Stimulated activated CD4-positive, alpha-beta T cell treated with anti-CD3 and anti-CD28 coated beads, Interleukin-2, amount 100 ng/mL, for 48 hours (primary cell): ENCODE data around the gene HDLBP.
"Not testable (repeated sequence)": the region's sequence is repeated elsewhere in the genome, so short reads cannot be mapped to it uniquely, and the experiment has no call there.

Source experiments
- DNase-seq, 2 donors: peaks; one replicate each; pipeline ENCODE4 v3.0.0-alpha.2; 2020

The HDLBP gene

GRCh38 chr2:241208058-241208457 is 107.4 kb downstream of the HDLBP start:
- DNase-seq = no peak

DNA sequence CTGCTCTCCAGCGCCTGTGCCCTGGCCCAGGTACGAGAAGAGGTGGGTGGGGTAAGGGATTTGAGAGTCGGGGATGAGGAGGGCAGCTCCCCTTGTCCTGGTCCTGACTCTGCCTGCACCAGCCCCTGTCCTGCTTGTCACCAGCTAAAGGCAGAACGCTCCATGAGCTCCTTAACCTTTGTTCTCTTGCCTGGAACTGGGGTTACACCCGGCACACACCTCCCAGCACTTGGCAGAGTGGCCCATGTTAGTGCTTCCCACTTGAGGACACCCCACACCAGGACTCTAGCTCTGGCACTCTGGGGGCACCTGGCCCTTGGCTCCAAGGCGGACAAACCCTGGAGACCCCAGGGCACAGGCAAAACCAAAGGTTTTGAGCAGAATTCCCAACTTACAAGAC is 107.8 kb downstream of the HDLBP start:
- no peak for DNase-seq

- DNase-seq = no peak
These were observed 108.3 kb downstream of the HDLBP start for GRCh38 chr2:241207151-241207550.

- no peak for DNase-seq
These were observed 110.4 kb downstream of the HDLBP start for GRCh38 chr2:241205086-241205485.

GRCh38 chr2:241204490-241204889 is 111.0 kb downstream of the HDLBP start:
- no peak for DNase-seq

DNA sequence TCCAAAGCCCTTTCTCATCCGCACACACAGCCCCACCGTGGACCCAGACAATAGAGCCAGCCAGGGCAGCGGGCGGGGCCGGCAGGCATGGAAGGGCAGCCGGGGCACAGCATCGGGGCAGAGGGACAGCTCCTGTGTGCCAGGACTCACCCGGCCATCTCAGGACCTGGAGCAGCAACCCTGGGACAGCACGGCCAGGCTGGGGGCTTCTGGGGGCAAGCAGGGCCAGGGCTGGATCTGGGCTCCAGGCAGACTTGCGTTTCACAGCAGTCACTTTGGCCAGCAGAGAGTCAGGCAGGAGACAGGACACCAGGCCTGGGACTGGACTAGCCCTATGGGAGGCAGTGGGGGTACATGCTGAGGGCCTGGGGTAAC is 111.5 kb downstream of the HDLBP start:
- no peak for DNase-seq

DNA sequence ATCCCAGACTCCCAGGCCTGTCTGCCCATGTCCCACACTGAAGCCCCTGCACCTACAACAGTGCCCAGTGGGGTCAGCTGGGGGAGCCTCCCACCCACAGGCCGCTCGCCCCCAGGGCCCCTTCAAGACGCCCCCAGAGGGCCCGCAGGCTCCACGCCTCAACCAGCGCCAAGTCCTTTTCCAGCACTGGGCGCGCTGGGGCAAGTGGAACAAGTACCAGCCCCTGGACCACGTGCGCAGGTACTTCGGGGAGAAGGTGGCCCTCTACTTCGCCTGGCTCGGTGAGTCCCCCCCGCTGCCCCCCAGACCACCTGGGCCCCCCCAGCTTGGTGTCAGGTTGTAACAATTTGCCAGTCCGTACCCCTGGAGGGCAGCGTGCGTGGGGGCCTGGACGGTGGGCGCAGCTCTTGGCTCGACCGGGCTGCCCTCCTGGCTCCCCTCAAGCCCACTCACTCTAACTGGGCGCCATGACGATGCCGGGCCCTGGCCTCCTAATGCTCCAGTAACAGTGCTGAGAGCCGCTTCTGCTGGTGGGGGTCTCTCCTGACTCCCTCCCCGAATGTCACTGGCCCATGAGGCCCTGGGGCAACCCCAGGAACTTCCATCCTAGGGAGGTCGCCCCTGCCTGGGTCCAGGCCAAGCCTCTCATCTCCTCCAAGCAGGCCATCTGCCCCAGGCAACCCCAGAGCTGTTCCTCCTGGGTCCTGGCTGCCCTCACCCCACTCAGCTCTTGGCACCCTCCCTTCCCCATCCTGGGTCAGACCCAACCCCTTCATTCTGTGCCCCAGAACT is 112.1 kb downstream of the HDLBP start:
- no peak for DNase-seq

DNA sequence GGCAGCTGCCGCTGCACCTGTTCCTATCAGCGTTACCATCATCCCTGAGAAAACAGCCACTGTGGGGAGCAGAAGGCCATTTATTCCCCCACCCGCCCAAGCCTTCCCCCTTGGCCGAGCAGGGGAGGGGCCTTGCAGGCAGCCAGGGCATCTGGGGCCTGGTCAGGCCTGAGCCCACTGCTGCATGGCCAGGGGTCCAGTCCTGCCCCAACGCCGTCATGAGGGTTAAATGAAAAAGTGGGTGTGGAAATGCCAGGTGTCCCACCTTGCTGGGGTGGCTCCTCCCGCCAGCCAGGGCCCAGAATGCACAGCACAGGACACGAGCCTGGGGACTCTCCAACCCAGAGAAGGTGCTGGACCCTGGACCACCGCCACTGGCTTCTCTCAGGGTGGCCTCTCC is 112.8 kb downstream of the HDLBP start:
- DNase-seq = no peak

- DNase-seq = no peak
These were observed 113.2 kb downstream of the HDLBP start for GRCh38 chr2:241202268-241202585.

GRCh38 chr2:241201445-241202267 is 113.8 kb downstream of the HDLBP start:
- DNase-seq = no peak

- no peak for DNase-seq
These were observed 114.6 kb downstream of the HDLBP start for GRCh38 chr2:241200822-241201395.

DNA sequence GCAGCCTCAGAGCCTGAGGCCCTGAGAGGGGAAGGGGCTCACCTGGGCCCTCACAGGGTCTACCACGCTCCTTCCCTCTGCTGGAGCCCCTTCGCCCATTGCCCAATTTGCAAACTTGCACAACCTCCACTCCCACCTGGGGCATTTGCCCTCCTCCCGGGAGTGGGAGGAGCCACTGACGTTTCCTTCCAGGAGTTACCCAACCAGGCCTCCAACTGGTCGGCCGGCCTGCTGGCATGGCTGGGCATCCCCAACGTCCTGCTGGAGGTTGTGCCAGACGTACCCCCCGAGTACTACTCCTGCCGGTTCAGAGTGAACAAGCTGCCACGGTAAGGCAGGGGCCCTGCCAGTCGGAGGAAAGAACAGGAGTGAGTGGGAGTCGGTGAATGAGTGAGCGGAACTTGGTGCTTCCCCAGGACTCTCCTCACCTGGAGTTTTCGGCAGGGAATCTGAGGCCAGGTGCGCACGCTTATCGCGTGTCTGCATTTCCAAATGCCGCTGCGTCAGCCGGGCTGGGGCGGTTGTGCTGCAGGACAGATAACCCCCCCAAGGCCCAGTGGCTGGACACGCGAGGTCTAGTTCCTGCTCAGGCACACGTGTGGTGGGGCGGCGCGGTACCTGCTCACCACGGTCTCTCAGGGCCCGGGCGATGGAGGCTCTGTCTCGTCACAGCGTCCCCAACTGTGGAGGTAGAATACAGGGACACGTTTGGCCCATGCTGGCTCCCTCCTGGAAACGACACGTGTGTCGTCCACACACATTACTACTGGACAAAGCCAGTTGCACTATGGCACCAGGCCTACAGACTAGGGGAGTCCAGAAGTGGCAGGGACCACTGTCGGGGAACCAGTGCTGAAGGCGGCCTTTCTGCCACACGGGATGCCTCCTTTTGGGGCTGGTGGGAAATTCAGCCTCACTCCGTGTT is 115.3 kb downstream of the HDLBP start:
- DNase-seq = no peak

- no peak for DNase-seq
These were observed 116.2 kb downstream of the HDLBP start for GRCh38 chr2:241199286-241199685.

DNA sequence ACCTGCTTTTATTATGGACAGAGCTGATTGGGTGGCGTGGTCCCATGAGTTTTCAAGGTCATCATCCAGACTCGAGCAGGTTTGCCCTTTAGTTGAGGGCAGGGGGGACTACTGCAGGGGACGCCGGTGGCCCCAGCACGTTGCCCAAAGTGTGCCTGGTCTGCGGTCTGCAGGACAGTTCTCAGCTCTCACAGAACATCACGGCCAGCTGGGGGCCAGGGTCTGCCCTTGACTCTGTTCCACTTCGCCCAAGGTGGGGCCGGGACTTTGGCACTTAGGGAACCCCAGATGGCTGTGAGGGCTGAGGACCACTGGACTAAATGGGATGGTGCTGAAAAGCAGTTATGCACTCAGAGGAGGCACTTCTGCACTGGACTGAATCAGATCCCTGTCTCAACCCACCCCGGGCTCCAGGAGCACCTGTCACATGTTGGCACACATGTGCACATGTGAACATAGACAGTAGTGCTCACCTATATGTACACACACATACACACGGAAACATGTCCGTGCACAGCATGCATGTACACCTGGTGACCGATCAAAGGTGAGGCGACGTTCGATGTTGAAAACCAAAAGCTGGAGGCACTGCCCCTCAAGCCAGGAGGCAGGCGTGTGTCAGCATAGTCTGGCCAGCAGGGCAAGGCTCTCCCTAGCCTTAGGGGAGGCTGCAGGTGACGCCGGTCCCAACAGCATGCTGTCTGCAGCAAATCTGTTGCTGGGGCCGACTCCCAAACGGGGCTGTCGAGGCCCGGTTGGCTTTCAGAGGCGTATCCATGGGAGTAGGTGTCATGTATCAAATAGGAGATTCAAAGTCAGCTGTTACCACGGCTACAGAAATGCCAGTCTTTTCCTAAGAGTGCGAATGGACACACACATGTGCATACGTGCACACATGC is 116.8 kb downstream of the HDLBP start:
- DNase-seq = no peak

GRCh38 chr2:241197947-241198346 is 117.5 kb downstream of the HDLBP start:
- no peak for DNase-seq

- DNase-seq = not testable (repeated sequence)
These were observed 118.2 kb downstream of the HDLBP start for GRCh38 chr2:241197246-241197645.

DNA sequence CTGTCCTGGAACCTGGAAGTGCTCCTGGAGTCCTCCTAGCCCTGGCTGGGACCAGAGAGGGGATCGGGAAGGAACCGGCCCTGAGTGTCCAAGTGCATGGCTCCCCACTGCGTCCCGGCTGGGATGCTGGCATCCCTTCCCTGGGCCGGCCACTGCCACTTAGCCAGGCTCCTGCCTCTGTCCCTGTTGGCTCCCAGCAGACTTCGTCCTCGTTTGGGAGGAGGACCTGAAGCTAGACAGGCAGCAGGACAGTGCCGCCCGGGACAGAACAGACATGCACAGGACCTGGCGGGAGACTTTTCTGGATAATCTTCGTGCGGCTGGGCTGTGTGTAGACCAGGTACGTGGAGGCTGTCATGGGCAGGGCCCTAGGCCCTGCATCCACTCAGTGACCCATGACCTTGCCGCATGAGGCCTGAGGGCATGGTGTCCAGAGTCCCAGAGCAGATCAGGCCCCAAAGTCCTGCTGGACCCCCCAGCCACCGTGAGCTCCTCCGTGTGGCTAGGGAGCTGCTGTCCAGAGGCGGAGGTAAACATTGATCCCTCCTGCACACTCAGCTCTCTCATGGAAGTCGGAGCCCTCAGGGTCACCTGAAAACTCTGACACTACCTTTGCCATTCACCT is 119.9 kb downstream of the HDLBP start:
- no peak for DNase-seq

- DNase-seq = no peak
These were observed 120.7 kb downstream of the HDLBP start for GRCh38 chr2:241194811-241195210.

DNA sequence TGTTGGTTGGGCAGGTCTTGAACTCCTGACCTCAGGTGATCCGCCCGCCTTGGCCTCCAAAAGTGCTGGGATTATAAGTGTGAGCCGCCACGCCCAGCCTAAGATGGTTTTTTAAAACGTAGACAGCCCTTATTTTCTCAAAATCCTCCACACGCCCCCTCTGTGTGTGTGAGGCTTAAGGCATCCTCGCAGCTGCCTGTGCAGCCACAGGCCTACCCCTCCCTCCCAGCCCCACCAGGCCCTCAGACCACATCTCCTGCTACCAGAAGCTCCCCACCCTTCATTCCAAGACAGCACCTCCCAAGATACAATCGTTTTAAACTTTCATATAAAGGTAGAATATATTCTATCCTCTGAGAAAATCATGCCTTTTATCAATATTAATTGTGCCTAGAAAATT is 122.2 kb downstream of the HDLBP start:
- no peak for DNase-seq

GRCh38 chr2:241191081-241191480 is 124.4 kb downstream of the HDLBP start:
- no peak for DNase-seq

- no peak for DNase-seq
These were observed 125.0 kb downstream of the HDLBP start for GRCh38 chr2:241190291-241190981.
